Natural killer cell (primary cell): ENCODE data around the gene DIPK1A. TPM values are rescaled to one million over a fixed set of nuclear protein-coding genes. Genes with fewer than 3 reads are reported as not detected.

Experiments
- ATAC-seq, 3 donors: fragments of 150-1000 bp in 2 of 3; fragments of 200-7000 bp in 1 of 3; cut with Tn5 transposase; 1 replicate in 1 of 3; 2 replicates in 2 of 3; pipeline ENCODE4 v1.10.0; 2021; ENCODE audit warnings: mild to moderate bottlenecking in 2 of 3, moderate library complexity in 2 of 3
- DNase-seq, 2 donors: peaks; one replicate each; pipeline versions ENCODE4 v3.0.0 to v3.0.0-alpha.2; 2013 to 2021; ENCODE audit warnings: mixed read lengths in 1 of 2
- H3K27ac ChIP-seq: one replicate; pipeline ENCODE4 v1.5.1; 2013; ENCODE audit warnings: mild to moderate bottlenecking, low read length
- H3K27me3 ChIP-seq: one replicate; pipeline ENCODE4 v1.6.1; 2013; ENCODE audit warnings: low read length; ENCODE audit not compliant: control insufficient read depth, insufficient read depth
- H3K36me3 ChIP-seq: one replicate; pipeline ENCODE4 v1.6.1; 2013; ENCODE audit warnings: low read length; ENCODE audit not compliant: control insufficient read depth, insufficient read depth
- H3K4me1 ChIP-seq: one replicate; pipeline ENCODE4 v1.6.1; 2013; ENCODE audit warnings: low read length; ENCODE audit not compliant: control insufficient read depth, insufficient read depth
- H3K4me3 ChIP-seq: one replicate; pipeline ENCODE4 v1.5.1; 2013; ENCODE audit warnings: low read length
- H3K9me3 ChIP-seq: one replicate; pipeline ENCODE4 v1.6.1; 2013; ENCODE audit warnings: low read length; ENCODE audit not compliant: control insufficient read depth, insufficient read depth
- H3K27ac Mint-ChIP-seq, 2 donors: one replicate each; pipeline ENCODE4 v1.8.0; 2022; ENCODE audit warnings: mild to moderate bottlenecking in 2 of 2, mixed read lengths in 2 of 2, moderate library complexity in 1 of 2
- H3K27me3 Mint-ChIP-seq, 2 donors: one replicate each; pipeline ENCODE4 v1.8.0; 2022; ENCODE audit warnings: low read depth in 2 of 2, mixed read lengths in 2 of 2
- H3K36me3 Mint-ChIP-seq: one replicate; pipeline ENCODE4 v1.8.0; 2022; ENCODE audit warnings: mixed read lengths
- H3K4me1 Mint-ChIP-seq, 2 donors: one replicate each; pipeline ENCODE4 v1.8.0; 2022; ENCODE audit warnings: mixed read lengths in 2 of 2
- H3K4me3 Mint-ChIP-seq: one replicate; pipeline ENCODE4 v1.8.0; 2022; ENCODE audit warnings: mild to moderate bottlenecking, moderate library complexity, mixed read lengths
- H3K9me3 Mint-ChIP-seq, 2 donors: one replicate each; pipeline ENCODE4 v1.8.0; 2022; ENCODE audit warnings: mixed read lengths in 2 of 2
- CTCF ChIP-seq: fragments of 200-600 bp; IDR thresholded peaks from one replicate; pipeline ENCODE4 v1.8.0; 2022; ENCODE audit warnings: antibody characterized with exemption
- WGBS: methylation state at CpG from one replicate; pipeline ENCODE4 v1.1.7; 2013; ENCODE audit warnings: missing lambda C conversion rate; ENCODE audit not compliant: insufficient coverage; 5-methylcytosine and 5-hydroxymethylcytosine counted together
- intact Hi-C: fragments of 100-400 bp; cut with micrococcal nuclease; formaldehyde crosslinking; loops from one replicate; pipeline ENCODE4 v1.14.2; 2022
- total RNA-seq, 4 donors: library from RNA; stranded (reverse); fragments of 120-200 nt in 1 of 4; gene quantifications; one replicate each; pipeline versions ENCODE4 v1.2.3 to v1.2.4, GENCODE V29; 2013 to 2022

The DIPK1A gene
- total RNA-seq, 3 donors from 2014 or later (not counting 1 experiment from before 2014, with no cell fraction given): 7.0 to 11.3 (median 11.2) TPM

- Mint-ChIP-seq H3K4me1 (peaks cover 23 to 27% of the 10 kb centered on the region in 2 donors), H3K27me3 (no peaks in the 10 kb centered on the region), H3K4me3 (no peak overlapping the region), H3K27ac (no peak overlapping the region), H3K9me3 (no peaks in the 10 kb centered on the region), H3K36me3 (no peaks in the 10 kb centered on the region)
- H3K27me3 ChIP-seq: no peaks in the 10 kb centered on the region
- H3K4me1 ChIP-seq: peaks cover 17% of the 10 kb centered on the region
- H3K4me3 ChIP-seq: no peak overlapping the region
- H3K27ac ChIP-seq: no peak overlapping the region
- DNase-seq (no peak), ATAC-seq (no peak)
- no peaks in the 10 kb centered on the region for H3K36me3 ChIP-seq
- WGBS: no CpG with 5 or more reads among the region's 2 CpGs
- intact Hi-C loops: no loop called here
- TF ChIP-seq CTCF: no peak
- no peaks in the 10 kb centered on the region for H3K9me3 ChIP-seq
Observed at GRCh38 chr1:92887465-92887864, 73.8 kb downstream of the DIPK1A start.

GRCh38 chr1:92886886-92887419, 74.3 kb downstream of the DIPK1A start:
- TF ChIP-seq CTCF: no peak
- no peak overlapping the region for H3K27ac ChIP-seq
- DNase-seq (no peak), ATAC-seq (no peak)
- Mint-ChIP-seq H3K27me3 (no peaks in the 10 kb centered on the region), H3K4me1 (peaks cover 27 to 32% of the 10 kb centered on the region in 2 donors), H3K27ac (no peak overlapping the region), H3K36me3 (no peaks in the 10 kb centered on the region), H3K4me3 (no peak overlapping the region), H3K9me3 (no peaks in the 10 kb centered on the region)
- H3K4me1 ChIP-seq: peaks cover 20% of the 10 kb centered on the region
- WGBS: 94% methylated on average over 2 of the region's 2 CpGs
- no peaks in the 10 kb centered on the region for H3K27me3 ChIP-seq
- intact Hi-C loops: no loop called here
- H3K4me3 ChIP-seq: no peak overlapping the region
- H3K9me3 ChIP-seq: no peaks in the 10 kb centered on the region
- H3K36me3 ChIP-seq: no peaks in the 10 kb centered on the region

GRCh38 chr1:92884195-92884594, 77.1 kb downstream of the DIPK1A start:
- H3K4me1 ChIP-seq: peaks cover 24% of the 10 kb centered on the region
- no peak for ATAC-seq
- no peak for DNase-seq
- TF ChIP-seq CTCF: no peak
- Mint-ChIP-seq H3K4me3 (no peak overlapping the region), H3K9me3 (no peaks in the 10 kb centered on the region), H3K27ac (peak overlapping the region; percentile 97), H3K36me3 (no peaks in the 10 kb centered on the region), H3K4me1 (peaks cover 31 to 41% of the 10 kb centered on the region in 2 donors), H3K27me3 (no peaks in the 10 kb centered on the region)
- 100% methylated on average over 1 of the region's 1 CpG for WGBS
- H3K36me3 ChIP-seq: no peaks in the 10 kb centered on the region
- no peak overlapping the region for H3K4me3 ChIP-seq
- H3K9me3 ChIP-seq: no peaks in the 10 kb centered on the region
- intact Hi-C loops: no loop called here
- no peaks in the 10 kb centered on the region for H3K27me3 ChIP-seq
- peak overlapping the region; percentile 70 for H3K27ac ChIP-seq

GRCh38 chr1:92883297-92883696, 78.0 kb downstream of the DIPK1A start:
- DNase-seq: peak in 1 of 2 donors; percentile 21
- TF ChIP-seq CTCF: no peak
- ATAC-seq: peak in 2 of 3 donors; percentile 12 to 45
- Histone ChIP-seq H3K4me1 (peaks cover 32% of the 10 kb centered on the region), H3K27me3 (no peaks in the 10 kb centered on the region), H3K36me3 (no peaks in the 10 kb centered on the region), H3K9me3 (no peaks in the 10 kb centered on the region), H3K27ac (peak overlapping the region; percentile 70), H3K4me3 (no peak overlapping the region)
- Mint-ChIP-seq H3K9me3 (no peaks in the 10 kb centered on the region), H3K27me3 (no peaks in the 10 kb centered on the region), H3K4me1 (peaks cover 31 to 43% of the 10 kb centered on the region in 2 donors), H3K36me3 (no peaks in the 10 kb centered on the region), H3K27ac (peak overlapping the region; percentile 97), H3K4me3 (peak overlapping the region; percentile 83)
- intact Hi-C loops: loop anchor here (1.0 kb wide), 1 partner anchor 77 kb away; no protein-coding TSS in a partner anchor
